OCI-LY3 (cell line): ENCODE data around the gene PHF21B.

ENCODE experiments used
- H2AFZ ChIP-seq: fragments of 200-600, 300-600 bp; shearing (Covaris generic); 2 replicates; pipeline ENCODE4 v1.6.0; 2014; ENCODE audit warnings: antibody characterized with exemption, low read depth, low read length
- H3K27ac ChIP-seq: fragments of 200-600, 300-600 bp; sonication (generic); 2 replicates; pipeline ENCODE4 v1.5.1; 2014; ENCODE audit warnings: mild to moderate bottlenecking, low read length, moderate library complexity, mixed read lengths
- H3K27me3 ChIP-seq: fragments of 200-600, 300-600 bp; sonication (generic); 2 replicates; pipeline ENCODE4 v1.6.1; 2014; ENCODE audit warnings: low read depth, low read length, mixed read lengths
- H3K36me3 ChIP-seq: fragments of 200-600, 300-600 bp; sonication (generic); replicated peaks from 2 replicates; pipeline ENCODE3; 2014; ENCODE audit warnings: low read depth, low read length, mixed read lengths
- H3K4me1 ChIP-seq: fragments of 300-600, 200-600 bp; sonication (generic); 2 replicates; pipeline ENCODE4 v1.6.1; 2014; ENCODE audit warnings: low read length, mixed read lengths
- H3K4me2 ChIP-seq: fragments of 200-600, 300-600 bp; sonication (generic); 2 replicates; pipeline ENCODE4 v1.6.1; 2014; ENCODE audit warnings: low read length, mixed read lengths
- H3K4me3 ChIP-seq: fragments of 300-600, 200-600 bp; sonication (generic); 2 replicates; pipeline ENCODE4 v1.5.1; 2014; ENCODE audit warnings: antibody characterized with exemption, mild to moderate bottlenecking, low read length, moderate library complexity
- H3K79me2 ChIP-seq: fragments of 300-600, 200-600 bp; shearing (Covaris generic); 2 replicates; pipeline ENCODE4 v1.6.1; 2014; ENCODE audit warnings: mild to moderate bottlenecking, low read length, mixed read lengths
- H3K9ac ChIP-seq: fragments of 300-600, 200-600 bp; shearing (Covaris generic); 2 replicates; pipeline ENCODE4 v1.6.0; 2014; ENCODE audit warnings: mild to moderate bottlenecking, low read length, moderate library complexity
- H3K9me3 ChIP-seq: fragments of 200-600, 300-600 bp; shearing (Covaris generic); 2 replicates; pipeline ENCODE4 v1.6.1; 2014; ENCODE audit warnings: low read length, mixed read lengths; ENCODE audit not compliant: insufficient read depth
- H4K20me1 ChIP-seq: fragments of 200-600, 300-600 bp; sonication (generic); 2 replicates; pipeline ENCODE4 v1.6.1; 2016; ENCODE audit warnings: low read length, mixed read lengths; ENCODE audit not compliant: insufficient read depth
- EZH2phosphoT487 ChIP-seq: fragments of 200-600 bp; shearing (Covaris generic); IDR thresholded peaks from 2 replicates; pipeline ENCODE4 v1.6.1; 2018; ENCODE audit warnings: antibody characterized with exemption, mixed run types, low read depth
- TF ChIP-seq, protein P1 (sequence below): fragments of 200-600, 300-600 bp; sonication (generic); IDR thresholded peaks from 2 replicates; pipeline ENCODE4 v1.5.1; 2014; ENCODE audit warnings: antibody characterized with exemption, low read length, low read depth

The PHF21B gene

DNA sequence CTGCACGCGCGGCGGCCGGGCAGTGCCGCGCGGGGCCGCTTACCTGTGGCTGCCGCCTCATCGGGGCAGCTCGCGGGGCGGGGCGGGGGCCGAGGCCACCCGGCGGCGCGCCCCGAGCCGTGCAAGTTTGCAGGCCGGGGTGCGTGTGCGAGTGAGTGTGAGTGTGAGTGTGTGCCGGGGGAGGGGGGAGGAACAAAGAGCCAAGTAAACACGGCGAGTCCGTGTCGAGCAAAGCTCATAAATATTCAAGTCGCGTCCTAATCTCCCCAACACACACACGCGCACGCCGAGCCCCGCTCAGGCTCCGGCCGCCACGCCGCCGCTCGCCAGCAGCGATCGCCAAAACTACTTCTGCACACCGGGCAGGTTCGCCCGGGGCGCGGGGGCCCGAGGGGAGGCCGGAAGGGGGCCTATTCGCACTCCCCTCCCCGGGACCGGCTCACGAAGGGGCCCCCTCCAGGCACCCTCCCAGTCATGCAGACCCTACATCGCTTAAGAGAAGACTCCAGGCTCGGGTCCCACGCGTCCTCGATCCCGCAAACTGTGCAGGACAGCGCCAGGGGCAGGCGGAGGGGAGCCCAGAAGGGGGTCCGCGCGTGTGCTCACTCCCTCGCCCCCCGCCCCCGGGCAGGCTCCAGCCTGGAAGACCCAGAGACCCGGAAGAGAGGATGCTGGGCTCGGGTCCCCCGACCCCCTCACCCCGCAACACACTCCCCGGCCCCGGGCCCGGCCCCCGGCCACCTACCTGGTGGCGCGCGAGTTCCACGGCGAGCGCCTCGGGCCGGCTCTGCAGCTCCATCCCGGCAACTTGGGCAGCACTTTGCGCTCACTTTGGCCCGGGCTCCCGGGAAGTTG, 827 bp downstream of the PHF21B start:
- Histone ChIP-seq H3K9ac (peak overlapping the region; percentile 84), H3K79me2 (peaks cover 51% of the 10 kb centered on the region), H3K36me3 (no peaks in the 10 kb centered on the region), H3K27ac (peak overlapping the region; percentile 23), H3K9me3 (no peaks in the 10 kb centered on the region), H4K20me1 (peaks cover 19% of the 10 kb centered on the region), H3K27me3 (no peaks in the 10 kb centered on the region), H3K4me1 (peaks cover 4% of the 10 kb centered on the region), H3K4me2 (peak overlapping the region; percentile 57), H2AFZ (peak overlapping the region; percentile 53; the same call in 1 of the 2 replicates), H3K4me3 (peak overlapping the region; percentile 94)
- no peak for TF ChIP-seq EZH2phosphoT487
- TF ChIP-seq, protein P1, sequence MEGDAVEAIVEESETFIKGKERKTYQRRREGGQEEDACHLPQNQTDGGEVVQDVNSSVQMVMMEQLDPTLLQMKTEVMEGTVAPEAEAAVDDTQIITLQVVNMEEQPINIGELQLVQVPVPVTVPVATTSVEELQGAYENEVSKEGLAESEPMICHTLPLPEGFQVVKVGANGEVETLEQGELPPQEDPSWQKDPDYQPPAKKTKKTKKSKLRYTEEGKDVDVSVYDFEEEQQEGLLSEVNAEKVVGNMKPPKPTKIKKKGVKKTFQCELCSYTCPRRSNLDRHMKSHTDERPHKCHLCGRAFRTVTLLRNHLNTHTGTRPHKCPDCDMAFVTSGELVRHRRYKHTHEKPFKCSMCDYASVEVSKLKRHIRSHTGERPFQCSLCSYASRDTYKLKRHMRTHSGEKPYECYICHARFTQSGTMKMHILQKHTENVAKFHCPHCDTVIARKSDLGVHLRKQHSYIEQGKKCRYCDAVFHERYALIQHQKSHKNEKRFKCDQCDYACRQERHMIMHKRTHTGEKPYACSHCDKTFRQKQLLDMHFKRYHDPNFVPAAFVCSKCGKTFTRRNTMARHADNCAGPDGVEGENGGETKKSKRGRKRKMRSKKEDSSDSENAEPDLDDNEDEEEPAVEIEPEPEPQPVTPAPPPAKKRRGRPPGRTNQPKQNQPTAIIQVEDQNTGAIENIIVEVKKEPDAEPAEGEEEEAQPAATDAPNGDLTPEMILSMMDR: no peak

DNA sequence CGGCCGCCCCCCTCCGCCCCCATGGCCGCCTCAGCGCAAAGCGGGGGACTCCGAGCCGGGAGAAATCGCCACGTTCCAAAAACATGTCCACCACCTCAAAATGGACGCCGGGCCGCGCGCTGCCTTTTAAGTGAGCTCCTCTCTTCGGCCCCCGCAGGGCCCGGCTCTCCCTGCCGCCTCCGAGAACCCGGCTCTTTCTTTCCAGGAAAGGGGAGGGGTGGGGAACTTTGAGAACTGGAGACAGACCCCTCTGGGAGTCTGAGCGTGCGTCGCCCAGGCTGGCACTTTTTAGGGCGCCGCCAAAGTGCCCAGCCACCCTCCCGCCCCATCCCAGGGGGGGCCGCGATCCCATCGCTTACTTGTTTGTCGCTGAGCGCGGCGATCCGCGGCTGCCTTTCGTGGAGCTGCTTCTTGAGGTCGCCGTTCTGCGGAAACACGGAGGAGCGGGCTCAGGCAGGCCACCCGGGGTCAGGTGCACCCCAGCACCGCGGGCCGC, 1.6 kb downstream of the PHF21B start:
- peak overlapping the region; percentile 94; the same call in 1 of the 2 replicates for H3K4me3 ChIP-seq
- no peak overlapping the region for H2AFZ ChIP-seq
- H3K9me3 ChIP-seq: no peaks in the 10 kb centered on the region
- no peak overlapping the region for H3K9ac ChIP-seq
- no peak overlapping the region for H3K27ac ChIP-seq
- H3K4me2 ChIP-seq: peak overlapping the region; percentile 57
- no peaks in the 10 kb centered on the region for H3K36me3 ChIP-seq
- peaks cover 4% of the 10 kb centered on the region for H3K4me1 ChIP-seq
- H3K27me3 ChIP-seq: no peaks in the 10 kb centered on the region
- peaks cover 19% of the 10 kb centered on the region for H4K20me1 ChIP-seq
- TF ChIP-seq, protein P1: no peak
- no peak for TF ChIP-seq EZH2phosphoT487
- peaks cover 57% of the 10 kb centered on the region for H3K79me2 ChIP-seq

DNA sequence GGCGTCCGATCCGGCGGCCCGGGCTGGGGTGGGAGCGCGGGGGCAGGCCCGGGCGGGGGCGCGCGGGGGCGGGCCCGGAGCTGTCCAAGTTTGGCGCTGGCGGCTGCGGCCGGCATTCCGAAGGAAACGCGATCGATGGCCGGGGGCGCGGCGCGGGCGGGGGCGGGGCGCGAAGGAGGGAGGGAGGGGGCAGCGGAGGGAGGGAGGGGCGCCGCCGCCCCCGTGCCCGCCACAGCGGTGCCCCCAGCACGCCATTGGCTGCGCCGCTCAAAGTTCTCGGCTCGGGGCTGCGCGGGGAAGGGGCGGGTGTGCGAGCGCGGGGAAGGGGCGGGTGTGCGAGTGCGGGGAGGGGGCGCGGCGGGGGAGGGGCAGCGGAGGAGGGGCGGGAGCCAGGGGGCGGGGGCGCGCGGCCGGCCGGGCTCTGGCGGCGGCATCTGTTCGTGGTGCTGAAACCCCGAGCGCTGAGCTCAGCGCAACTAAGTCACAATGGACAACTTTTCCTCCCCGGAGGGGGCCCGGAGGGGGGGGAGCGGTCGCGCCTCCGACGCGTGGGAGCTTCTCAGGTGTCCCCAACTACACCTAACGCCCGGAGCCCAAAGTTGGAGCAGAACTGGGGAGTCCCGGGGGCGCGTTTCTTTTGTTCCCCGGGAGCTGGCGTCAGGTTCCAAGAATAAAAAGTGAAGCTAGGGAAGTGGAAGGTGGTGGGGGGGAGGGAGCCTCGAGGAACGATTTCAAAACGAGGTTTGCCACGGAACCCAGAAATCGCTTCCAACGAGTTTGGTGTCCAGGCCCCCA, 2.2 kb downstream of the PHF21B start:
- H3K4me3 ChIP-seq: no peak overlapping the region
- TF ChIP-seq, protein P1: no peak
- no peak for TF ChIP-seq EZH2phosphoT487

DNA sequence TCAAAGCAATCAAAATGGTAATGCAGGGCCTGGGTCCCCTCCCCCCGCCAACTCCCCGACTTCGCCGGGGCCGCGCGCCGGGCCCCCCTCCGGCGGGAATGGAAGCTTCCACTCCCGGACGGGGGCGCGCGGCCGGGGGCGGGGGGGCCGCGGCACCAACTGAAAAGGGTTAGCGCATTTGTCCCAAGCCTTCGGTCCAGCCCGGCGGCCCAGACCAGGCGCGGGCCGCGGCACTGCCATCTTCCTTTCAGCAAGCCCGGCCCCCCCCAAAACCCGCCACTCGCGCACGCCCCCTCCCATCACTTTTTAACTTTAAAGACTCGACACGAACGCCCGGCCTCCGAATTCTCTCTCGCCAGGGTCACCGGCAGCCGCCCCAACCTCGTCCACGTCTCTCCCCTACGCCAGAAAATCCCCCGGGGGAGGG, 2.8 kb downstream of the PHF21B start:
- peaks cover 69% of the 10 kb centered on the region for H3K79me2 ChIP-seq
- no peak overlapping the region for H3K9ac ChIP-seq
- TF ChIP-seq, protein P1: no peak
- no peak for TF ChIP-seq EZH2phosphoT487
- no peaks in the 10 kb centered on the region for H3K27me3 ChIP-seq
- H3K4me1 ChIP-seq: peaks cover 4% of the 10 kb centered on the region
- no peaks in the 10 kb centered on the region for H3K36me3 ChIP-seq
- no peak overlapping the region for H2AFZ ChIP-seq
- H3K9me3 ChIP-seq: no peaks in the 10 kb centered on the region
- no peak overlapping the region for H3K4me2 ChIP-seq
- H3K27ac ChIP-seq: no peak overlapping the region
- peaks cover 25% of the 10 kb centered on the region for H4K20me1 ChIP-seq
- H3K4me3 ChIP-seq: no peak overlapping the region

More for the DNA sequence above, 2.2 kb downstream of the PHF21B start:
- Histone ChIP-seq H3K9me3 (no peaks in the 10 kb centered on the region), H3K36me3 (no peaks in the 10 kb centered on the region), H3K79me2 (peaks cover 64% of the 10 kb centered on the region), H4K20me1 (peaks cover 21% of the 10 kb centered on the region), H3K4me1 (peaks cover 4% of the 10 kb centered on the region), H3K9ac (no peak overlapping the region), H2AFZ (no peak overlapping the region), H3K27ac (no peak overlapping the region), H3K27me3 (no peaks in the 10 kb centered on the region), H3K4me2 (no peak overlapping the region)
